Eye (tissue), 1 donor: Measurements from ENCODE around the gene HOXA5.

Experiments
- DNase-seq: peaks from one replicate; pipeline ENCODE4 v3.0.0-alpha.2; 2015

Gene HOXA5

DNA sequence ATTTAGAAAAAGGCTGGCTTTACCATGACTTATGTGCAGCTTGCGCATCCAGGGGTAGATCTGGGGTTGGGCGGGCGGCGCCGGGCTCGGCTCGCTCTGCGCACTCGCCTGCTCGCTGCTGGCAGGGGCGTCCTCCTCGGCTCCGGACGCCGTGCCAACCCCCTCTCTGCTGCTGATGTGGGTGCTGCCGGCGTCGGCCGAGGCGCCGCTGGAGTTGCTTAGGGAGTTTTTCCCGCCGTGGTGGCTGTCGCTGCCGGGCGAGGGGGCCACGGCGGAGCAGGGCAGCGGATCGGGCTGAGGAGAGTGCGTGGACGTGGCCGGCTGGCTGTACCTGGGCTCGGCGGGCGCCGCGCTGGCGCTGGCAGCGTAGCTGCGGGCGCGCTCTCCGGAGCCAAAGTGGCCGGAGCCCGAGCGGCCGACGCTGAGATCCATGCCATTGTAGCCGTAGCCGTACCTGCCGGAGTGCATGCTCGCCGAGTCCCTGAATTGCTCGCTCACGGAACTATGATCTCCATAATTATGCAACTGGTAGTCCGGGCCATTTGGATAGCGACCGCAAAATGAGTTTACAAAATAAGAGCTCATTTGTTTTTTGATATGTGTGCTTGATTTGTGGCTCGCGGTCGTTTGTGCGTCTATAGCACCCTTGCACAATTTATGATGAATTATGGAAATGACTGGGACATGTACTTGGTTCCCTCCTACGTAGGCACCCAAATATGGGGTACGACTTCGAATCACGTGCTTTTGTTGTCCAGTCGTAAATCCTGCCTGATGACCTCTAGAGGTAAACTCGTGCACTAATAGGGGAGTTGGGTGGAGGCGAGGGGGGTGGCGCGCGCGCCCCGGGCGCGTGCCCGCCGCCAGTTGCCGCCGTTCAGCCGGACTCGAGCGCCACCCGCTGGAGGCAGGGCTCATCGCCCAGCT, at the start of gene HOXA5:
HOXA5 (minus strand) TSS at position 659 of the 927 bp plus-strand sequence; CDS start at position 585, 74 bp downstream.
- no peak for DNase-seq

DNA sequence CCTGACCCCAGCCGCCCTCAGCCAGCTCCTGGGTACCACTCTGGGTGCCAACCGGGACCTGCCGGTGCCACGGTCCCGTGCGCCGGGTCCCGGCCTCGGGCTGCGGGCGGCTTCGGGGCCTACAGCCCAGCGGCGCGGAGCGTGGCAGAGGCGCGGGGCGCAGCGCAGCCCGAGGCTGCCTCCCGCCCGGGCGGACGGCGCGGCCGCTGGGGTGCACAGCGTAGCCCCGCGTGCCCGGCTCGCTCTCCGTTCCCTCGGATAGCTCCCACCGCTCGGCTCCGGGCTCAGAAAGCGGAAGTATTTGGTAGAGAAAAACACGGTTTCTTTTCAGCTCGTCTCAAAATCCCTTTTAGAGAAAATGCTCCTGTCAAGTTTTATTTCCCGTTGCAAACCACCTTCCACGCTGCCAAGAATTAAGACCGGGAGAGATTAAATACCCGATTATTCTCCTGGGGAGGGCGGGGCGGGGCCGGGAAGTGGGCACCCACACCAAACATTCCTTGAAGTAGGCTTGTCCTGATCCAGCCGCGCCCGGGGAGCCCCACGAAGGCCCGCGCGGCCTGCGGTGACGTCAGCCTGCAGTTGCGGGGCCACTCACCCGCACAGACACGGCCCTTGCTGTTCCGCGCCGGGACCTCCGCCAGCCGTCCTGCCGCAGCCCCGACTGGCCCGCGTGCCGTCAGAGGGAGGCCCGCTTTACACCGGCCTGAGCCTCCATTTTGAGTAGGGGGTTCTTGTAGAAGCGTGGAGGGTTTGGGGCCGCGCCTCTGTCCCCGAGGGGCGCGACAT, 49.3 kb upstream of the HOXA5 start:
- no peak for DNase-seq

DNA sequence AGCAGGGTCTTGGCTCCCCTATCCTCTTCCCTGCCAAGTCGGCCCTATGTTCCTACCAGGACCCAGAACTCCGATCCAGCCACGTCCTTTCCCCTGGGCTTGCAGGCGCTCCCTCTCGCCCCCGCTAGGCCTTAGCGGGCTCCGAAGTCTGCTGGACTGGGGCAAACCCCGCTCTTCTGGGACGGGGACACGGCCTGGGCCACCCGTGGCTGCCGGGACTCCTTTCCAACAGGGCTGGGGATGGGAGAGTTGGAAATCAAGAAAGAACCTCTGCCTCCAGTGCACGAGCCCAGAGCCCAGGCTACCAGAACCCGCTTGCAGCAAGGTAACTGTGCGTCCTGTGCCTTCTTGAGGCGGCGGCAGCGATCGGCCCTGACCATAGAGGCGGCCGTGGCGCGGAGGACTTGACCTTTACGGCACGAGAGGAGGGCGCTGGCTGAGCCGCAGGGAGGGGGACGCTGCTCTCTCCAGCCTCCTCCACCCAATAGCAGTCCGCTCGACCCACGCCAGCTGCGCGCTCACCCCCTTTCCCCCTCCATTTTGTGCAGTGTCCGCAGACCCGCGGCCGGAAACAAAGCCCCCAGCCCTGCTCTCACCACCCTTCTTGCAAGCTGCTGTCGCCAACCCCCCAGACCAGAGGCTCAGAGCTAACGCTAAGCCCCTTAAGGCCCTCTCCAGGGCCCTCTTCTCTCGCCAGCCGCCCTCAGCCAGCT, 48.5 kb upstream of the HOXA5 start:
- no peak for DNase-seq

GRCh38 chr7:27191161-27191731, 47.8 kb upstream of the HOXA5 start:
- DNase-seq, result no peak

DNA sequence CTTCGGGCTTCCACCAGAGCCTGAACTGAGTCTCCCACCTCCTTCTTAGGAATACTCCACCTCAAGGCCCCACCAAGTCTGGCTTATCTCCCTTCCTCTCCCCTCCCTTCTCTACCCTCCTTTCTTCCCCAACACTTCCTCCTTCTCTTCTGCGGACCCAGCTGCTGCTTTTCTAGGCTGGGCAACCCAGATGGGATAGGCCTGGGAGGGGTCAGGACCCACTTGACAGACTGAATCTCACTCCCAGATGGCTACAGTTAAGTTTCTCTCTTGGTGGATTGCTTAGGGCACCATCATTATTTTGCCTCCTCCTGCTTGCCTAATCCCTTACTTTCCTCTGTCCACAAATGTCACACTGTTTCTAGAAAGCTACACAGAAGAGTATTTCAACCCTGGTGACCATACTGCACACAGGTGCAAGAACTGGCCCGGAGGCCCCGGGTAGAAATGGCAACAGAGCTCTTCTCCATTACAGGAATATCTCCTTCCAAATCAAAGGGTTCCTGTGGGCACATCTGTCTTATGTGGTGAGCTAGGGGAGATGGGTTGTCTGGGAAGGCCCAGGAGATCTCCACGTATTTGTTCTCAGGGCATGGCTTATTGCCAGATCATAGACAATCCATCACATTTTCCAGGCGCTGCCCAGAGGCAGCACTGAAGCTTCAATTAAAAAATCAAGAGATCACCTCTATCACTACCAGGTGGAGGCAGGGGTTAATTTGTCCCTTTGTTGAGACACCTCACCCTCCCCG, 46.7 kb upstream of the HOXA5 start:
- no peak for DNase-seq

DNA sequence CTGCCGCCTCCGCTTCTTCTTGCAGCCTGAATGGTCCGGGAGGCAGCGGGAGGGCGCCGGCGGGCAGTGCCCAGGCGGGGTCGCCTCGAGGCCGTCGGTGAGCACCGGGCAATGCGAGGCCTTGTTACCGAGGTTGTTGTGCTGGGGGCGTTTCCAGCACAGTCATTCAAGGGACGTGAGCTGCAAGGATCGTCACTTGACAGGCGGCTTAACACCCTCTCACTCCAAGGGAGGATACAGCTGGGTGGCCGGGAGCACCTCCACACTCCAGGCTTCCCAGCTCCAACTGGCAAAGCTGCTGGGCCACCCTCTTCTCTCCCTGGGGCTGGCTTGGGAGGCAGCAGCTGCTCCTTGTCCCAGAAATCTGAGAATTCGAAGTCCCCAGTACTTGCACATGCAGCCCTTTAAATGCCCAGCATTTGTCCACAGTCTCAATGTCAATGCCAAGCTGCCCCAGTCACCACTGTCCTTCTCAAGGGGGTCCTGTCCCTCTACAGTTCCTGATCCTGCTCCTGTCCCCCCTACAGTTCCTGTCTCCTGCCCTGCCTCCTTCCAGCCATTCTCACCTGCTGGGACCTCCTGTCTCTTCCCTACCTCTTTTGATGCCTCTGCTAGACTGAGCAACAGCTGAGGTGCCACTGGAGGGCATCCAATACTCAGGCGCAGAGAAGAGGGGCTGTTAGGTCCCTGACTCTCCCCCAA, 46.0 kb upstream of the HOXA5 start:
- no peak for DNase-seq

DNA sequence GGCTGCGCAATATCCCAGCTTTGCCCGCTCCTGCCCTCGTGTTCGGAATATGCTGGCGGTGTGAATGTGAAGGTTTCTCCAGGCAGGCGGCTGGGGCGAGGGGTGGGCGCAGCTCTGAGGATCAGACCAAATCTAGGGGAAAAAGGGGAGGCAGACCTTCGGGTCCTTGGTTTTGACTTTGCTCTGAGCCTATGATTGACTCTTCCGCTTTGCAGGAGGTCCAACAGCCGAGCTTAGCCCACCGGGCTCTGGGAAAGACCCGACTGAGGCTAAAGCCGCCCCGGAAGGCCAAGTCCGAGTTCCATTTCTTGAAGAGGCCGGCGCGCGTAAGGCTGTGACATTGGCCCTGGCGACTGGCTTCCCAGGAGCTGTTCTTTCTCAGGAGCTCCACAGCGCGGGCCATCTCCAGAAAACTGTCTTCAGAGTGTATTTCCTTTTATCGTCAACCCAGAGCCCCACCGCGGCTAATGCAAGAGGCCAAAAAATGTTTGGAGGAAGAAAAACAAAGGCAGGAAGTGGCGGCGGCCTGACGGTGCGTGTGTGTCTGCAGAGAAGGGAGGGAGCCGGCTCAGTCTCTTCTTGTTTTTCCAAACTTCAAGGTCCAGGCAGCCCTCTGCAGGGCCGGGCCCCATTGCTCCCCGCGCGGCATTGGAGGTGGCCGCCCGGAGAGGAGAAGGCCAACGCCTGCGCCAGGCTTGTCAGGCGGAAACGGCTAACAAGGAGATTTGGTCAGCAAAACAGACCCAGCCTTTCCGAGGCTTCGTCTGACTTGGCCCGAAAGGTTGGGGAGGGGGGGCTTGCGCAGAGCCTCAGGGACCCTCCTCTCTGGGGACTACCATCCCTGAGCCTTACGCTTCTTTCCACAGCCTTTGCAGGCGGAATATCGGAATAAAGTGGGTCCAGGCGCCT, 45.2 kb upstream of the HOXA5 start:
- DNase-seq, result no peak

- no peak for DNase-seq
Observed at GRCh38 chr7:27187475-27188385, 44.2 kb upstream of the HOXA5 start.

- DNase-seq, result no peak
Observed at GRCh38 chr7:27186668-27187474, 43.4 kb upstream of the HOXA5 start.

DNA sequence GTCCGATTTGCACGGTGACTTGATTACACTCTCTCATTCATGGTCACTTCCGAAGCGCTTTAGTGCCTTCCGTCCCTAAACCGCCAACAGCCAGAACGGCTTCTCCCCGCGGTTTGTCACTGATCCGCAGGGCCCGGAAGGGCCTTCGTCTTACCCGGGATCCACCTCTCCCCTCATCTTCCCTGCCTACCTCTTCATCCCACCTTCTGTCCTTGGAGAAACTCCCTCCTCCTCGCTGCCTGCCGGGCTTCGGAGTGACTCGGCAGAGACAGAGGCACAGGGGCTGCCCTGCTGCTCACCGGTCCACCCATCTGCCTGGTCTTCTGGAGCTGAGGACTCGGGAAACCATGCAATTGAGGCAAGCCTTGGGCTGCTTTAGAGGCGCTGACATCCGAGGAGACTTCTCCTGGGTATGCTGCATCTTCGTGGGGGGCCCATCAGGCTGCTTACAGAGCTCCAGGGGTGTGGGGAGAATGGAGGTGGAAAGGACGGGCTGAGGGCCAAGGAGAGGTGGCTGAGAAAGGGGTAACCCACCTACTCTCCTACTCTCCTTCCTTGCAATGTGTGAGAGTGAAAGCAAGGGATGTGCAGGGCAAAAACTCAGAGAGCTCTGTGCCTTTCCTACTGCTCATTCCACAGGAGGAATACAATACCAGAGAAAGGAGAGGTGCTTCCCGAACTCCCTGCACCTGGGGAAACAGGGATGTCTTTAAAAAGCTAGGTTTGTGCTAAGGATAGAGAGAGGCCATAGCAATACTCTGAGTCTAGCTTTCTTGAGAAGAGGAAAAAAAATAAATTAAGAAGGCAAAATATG, 42.6 kb upstream of the HOXA5 start:
- DNase-seq, result no peak

- DNase-seq, result no peak
Observed at GRCh38 chr7:27185013-27185853, 41.8 kb upstream of the HOXA5 start, which contains the start of gene HOXA11. Gene HOXA11, minus strand, starts transcription at chr7:27185232. Its CDS starts 88 bp downstream, at chr7:27185144.

DNA sequence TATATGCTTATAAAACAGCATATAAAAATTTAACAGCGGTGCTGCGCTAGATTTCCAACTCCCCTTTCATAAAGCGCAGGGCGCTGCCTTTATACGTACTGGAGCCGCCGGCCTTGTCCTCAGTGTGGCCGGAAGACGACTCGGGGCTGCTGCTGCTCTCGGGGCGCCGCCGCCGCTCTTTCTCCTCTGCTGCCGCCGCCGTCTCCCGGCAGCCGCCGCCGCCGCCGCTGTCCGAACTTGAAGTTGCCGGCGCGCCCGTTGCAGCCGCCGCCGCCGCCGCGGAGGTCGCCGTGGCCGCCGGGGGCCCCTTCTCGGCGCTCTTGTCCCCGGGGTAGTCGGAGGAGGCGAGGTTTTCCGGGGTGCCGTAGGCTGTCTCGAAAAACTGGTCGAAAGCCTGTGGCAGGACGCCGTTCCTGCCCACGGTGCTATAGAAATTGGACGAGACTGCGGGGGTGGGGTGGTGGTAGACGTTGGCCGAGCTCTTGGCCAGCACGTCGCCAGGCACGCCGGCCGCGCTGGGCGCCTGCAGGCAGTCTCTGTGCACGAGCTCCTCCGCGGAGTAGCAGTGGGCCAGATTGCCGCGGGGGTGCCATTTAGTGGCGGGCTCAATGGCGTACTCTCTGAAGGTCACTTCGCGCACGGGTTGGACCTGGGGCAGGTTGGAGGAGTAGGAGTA, 41.0 kb upstream of the HOXA5 start:
- DNase-seq, result peak; percentile 74

- DNase-seq, result no peak
Observed at GRCh38 chr7:27183682-27184336, 40.3 kb upstream of the HOXA5 start.

- no peak for DNase-seq
Observed at GRCh38 chr7:27182861-27183681, 39.6 kb upstream of the HOXA5 start.
